Endothelial cell of hepatic sinusoid (primary cell): ENCODE measurements around the gene PCSK7.

Experiments used
- in situ Hi-C: cut with HindIII; loops from 2 replicates; pipeline ENCODE4 v1.10.0; 2017; ENCODE audit warnings: low sequenced_read_pairs

PCSK7 gene

DNA sequence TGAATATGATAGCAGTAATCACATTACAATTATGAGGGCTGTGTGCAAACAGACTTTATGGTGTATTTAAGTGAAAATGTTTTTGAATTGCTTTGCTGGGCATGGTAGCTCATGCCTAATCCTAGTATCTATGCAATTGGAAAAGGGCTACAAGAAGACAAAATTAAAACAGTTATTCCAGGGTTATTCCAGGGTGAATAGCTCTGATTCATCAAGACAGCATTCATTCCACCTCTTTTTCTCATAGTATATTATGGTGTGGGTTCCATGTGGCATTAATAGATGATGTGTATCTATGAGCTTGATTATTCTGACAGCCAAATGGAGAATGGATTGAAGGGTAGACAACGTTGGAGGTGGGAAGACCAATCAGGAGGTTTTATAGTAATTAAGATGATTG is 65.4 kb downstream of the PCSK7 start:
- in situ Hi-C loops, result no loop called here

GRCh38 chr11:117160826-117161225 is 71.0 kb downstream of the PCSK7 start:
- in situ Hi-C loops, result no loop called here

DNA sequence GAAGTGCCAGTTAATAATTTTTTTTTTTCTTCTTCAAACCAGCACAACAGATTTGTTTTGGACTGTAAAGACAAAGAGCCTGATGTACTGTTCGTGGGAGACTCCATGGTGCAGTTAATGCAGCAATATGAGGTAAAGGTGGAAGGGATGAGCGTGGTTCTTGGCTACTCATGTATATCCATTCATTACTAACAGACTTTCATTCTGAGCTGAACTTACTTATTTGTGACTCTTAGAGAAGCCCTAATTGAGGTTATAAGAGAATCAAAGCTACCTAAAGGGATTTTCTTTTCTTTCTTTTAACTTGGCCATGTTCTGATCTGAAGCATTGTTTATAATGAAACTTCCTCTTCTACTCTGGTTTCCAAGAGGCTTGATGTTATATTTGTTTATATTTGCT is 72.0 kb downstream of the PCSK7 start:
- in situ Hi-C loops, result no loop called here

- in situ Hi-C loops, result no loop called here
Measured at GRCh38 chr11:117157507-117157906, 74.4 kb downstream of the PCSK7 start.

- in situ Hi-C loops, result no loop called here
Measured at GRCh38 chr11:117154468-117154867, 77.4 kb downstream of the PCSK7 start.
